Measurements from ENCODE around the gene CTNNA3. TPM values are rescaled to one million over a fixed set of nuclear protein-coding genes. Genes with fewer than 3 reads are reported as not detected.

CTNNA3 gene
- total and polyA plus RNA-seq, 12 donors: 2.0 to 213 (median 171) TPM

- no peak overlapping the region for H3K4me3 ChIP-seq
- no peaks in the 10 kb centered on the region for H3K36me3 ChIP-seq
- ATAC-seq (no peak), DNase-seq (no peak)
- peaks cover 0 to 4% (median 0%) of the 10 kb centered on the region in 11 donors for H3K9me3 ChIP-seq
- intact Hi-C loops (cut with DNase I): no loop called here
- no peak overlapping the region for H3K27ac ChIP-seq
- no peaks in the 10 kb centered on the region for H3K27me3 ChIP-seq
- no peaks in the 10 kb centered on the region for H3K4me1 ChIP-seq
- no peak for TF ChIP-seq CTCF (IDR thresholded peaks at IDR 0.05)
- 71 to 87% methylated on average over 2 of the region's 2 CpGs for WGBS, 2 donors
Measured at GRCh38 chr10:66394342-66395063, 1301.5 kb downstream of the CTNNA3 start.

- H3K36me3 ChIP-seq: no peaks in the 10 kb centered on the region
- no peaks in the 10 kb centered on the region for H3K27me3 ChIP-seq
- H3K27ac ChIP-seq: no peak overlapping the region
- 80 to 81% methylated on average over 5 of the region's 5 CpGs for WGBS, 2 donors
- H3K9me3 ChIP-seq: peaks cover 0 to 12% (median 0%) of the 10 kb centered on the region in 11 donors
- no peak for ATAC-seq
- no peaks in the 10 kb centered on the region for H3K4me1 ChIP-seq
- TF ChIP-seq CTCF (IDR thresholded peaks at IDR 0.05): no peak
- no peak for DNase-seq
- intact Hi-C loops (cut with DNase I): no loop called here
- no peak overlapping the region for H3K4me3 ChIP-seq
Measured at GRCh38 chr10:66390926-66391325, 1305.1 kb downstream of the CTNNA3 start.

- Histone ChIP-seq H3K27me3 (no peaks in the 10 kb centered on the region), H3K4me1 (no peaks in the 10 kb centered on the region), H3K36me3 (no peaks in the 10 kb centered on the region), H3K4me3 (no peak overlapping the region), H3K27ac (no peak overlapping the region), H3K9me3 (peaks cover 0 to 8% (median 0%) of the 10 kb centered on the region in 11 donors)
- ATAC-seq: no peak
- TF ChIP-seq CTCF (IDR thresholded peaks at IDR 0.05): no peak
- intact Hi-C loops (cut with DNase I): no loop called here
- DNase-seq: no peak
Measured at GRCh38 chr10:66381045-66381444, 1315.0 kb downstream of the CTNNA3 start.

GRCh38 chr10:66378117-66378876 is 1317.7 kb downstream of the CTNNA3 start:
- intact Hi-C loops (cut with DNase I): no loop called here
- ATAC-seq (no peak), DNase-seq (no peak)
- Histone ChIP-seq H3K27ac (no peak overlapping the region), H3K27me3 (no peaks in the 10 kb centered on the region), H3K36me3 (no peaks in the 10 kb centered on the region), H3K9me3 (peaks cover 0 to 8% (median 0%) of the 10 kb centered on the region in 11 donors), H3K4me3 (no peak overlapping the region), H3K4me1 (no peaks in the 10 kb centered on the region)
- no peak for TF ChIP-seq CTCF (IDR thresholded peaks at IDR 0.05)
- WGBS, 2 donors: 47 to 50% methylated on average over 3 of the region's 3 CpGs
